GM18907 (cell line): ENCODE results near the gene JTB.

ENCODE experiments used
- ATAC-seq: cut with Tn5 transposase; IDR thresholded peaks from one replicate; pipeline ENCODE4 v1.9.1; 2021; ENCODE audit warnings: mild to moderate bottlenecking, moderate library complexity; ENCODE audit not compliant: unreplicated experiment

Gene JTB

GRCh38 chr1:153933955-153934354 is 43.5 kb downstream of the JTB start:
- no peak for ATAC-seq

DNA sequence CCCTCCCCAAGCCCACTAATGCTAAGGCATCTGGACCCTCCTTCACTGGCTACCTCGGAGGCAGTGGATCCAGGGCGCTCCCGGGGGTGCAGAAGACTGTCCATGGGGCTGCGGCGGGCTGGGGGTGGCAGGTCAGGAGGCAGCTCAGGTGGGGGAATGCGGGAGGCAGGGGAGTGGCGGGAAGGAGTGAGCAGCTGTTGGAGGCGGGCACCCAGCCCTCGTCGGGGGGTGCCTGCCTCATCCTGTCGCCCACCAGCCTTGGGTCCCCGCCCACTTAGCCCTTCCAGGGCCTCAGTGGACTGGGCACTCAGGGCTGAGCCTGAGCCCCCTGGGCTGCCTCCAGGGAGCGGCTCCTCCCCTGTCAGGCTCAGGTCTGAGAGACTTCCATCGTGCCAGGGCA is 44.0 kb downstream of the JTB start:
- no peak for ATAC-seq

DNA sequence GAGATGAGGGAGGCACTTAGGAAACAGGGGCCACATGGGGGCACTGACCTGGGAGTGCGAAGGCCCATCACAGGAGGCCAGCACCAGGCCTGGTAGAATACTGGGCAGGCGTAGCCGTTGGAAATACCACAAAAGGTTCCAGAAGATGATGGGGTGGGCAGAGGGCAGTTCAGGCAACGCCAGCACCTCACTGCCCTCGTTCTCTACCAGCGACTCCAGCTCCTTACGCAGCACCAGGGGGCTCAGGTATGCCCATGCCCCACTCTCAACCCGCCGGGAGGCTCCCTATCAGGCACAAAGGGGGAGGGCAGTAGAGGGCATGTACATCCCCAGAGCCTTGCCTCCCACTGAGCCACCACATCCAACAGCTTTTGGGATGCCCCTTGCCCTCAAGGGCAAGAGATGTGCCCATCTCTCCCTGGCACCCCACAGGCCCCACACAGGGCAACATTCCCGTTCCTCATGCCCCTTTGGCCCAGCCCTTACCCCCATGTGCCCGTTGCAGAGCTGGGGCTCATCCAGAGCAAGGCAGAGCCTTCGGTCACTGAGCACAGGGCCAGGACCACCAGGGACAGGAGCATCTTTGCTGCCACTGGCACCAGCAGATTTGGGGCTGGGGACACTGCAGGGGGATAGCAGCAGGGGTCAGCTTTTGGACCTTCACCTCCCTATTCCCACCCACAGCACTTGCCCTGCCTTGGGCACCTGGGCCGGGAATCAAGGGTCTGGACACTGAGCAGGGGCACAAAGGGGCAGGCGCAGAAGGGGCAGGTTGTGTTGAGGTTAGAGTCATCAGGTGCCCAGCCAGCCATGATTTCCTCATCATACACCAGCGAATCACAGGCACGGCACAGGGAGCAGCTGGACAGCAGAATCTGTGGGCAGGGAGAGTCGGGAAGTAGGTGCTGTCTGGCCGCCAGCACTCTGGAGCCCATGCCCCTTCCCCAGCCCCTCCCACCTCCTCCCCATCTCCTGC is 45.0 kb downstream of the JTB start:
- ATAC-seq = no peak

GRCh38 chr1:153929981-153930948 is 47.2 kb downstream of the JTB start:
- ATAC-seq = no peak

DNA sequence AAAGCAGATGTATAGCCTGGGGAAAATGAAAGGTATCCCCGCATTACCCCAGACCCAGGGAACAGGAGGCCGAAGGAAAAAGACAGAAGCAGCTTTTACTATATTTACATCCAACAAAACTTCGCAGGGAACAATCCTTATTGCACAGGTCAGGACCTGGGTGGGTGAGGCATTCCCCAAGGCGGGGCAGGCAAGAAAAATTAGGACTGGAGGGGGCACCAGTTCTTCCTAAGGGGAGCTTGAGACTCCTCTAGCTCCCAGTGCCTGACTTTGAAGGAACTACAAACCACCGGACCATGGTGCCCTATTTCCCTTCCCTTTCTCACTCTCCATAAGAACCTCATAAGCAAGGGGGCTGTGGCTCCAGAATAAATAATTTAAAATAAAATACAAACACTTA is 48.0 kb downstream of the JTB start:
- ATAC-seq = no peak

- no peak for ATAC-seq
These were observed 48.6 kb downstream of the JTB start for GRCh38 chr1:153928791-153929341.

- no peak for ATAC-seq
These were observed 49.2 kb downstream of the JTB start for GRCh38 chr1:153928245-153928644.

GRCh38 chr1:153926405-153926804 is 51.1 kb downstream of the JTB start:
- ATAC-seq = no peak
